ENCODE data around the gene CBLN2. TPM values are rescaled to one million over a fixed set of nuclear protein-coding genes. Genes with fewer than 3 reads are reported as not detected.

The CBLN2 gene
- total and polyA plus RNA-seq, 4 donors: 1.00 TPM; not detected in 3

GRCh38 chr18:72581976-72582375, 37.8 kb upstream of the CBLN2 start:
- H3K9ac ChIP-seq (ENCODE audit: insufficient read depth in 1 of 2, low read length in 2 of 2): no peak overlapping the region
- no peak overlapping the region for H3K27ac ChIP-seq (ENCODE audit: low read depth in 1 of 2, low read length in 1 of 2)
- H3K36me3 ChIP-seq (ENCODE audit: control insufficient read depth in 4 of 4, insufficient read depth in 4 of 4, low read length in 4 of 4): no peaks in the 10 kb centered on the region
- ATAC-seq (ENCODE audit: insufficient read depth, low FRiP score) (no peak), DNase-seq (no peak)
- no peak overlapping the region for H3K4me3 ChIP-seq
- TF ChIP-seq CTCF (IDR thresholded peaks at IDR 0.05; ENCODE audit: control extremely low read depth, extremely low read depth): no peak
- WGBS, 2 donors: 85 to 86% methylated on average over 3 of the region's 3 CpGs
- peaks cover 0 to 6% (median 0%) of the 10 kb centered on the region in 4 donors for H3K9me3 ChIP-seq (ENCODE audit: control insufficient read depth in 4 of 4, insufficient read depth in 3 of 4, low read length in 3 of 4)
- H3K4me1 ChIP-seq (ENCODE audit: control insufficient read depth in 5 of 5, insufficient read depth in 5 of 5, low read length in 5 of 5): no peaks in the 10 kb centered on the region
- H3K27me3 ChIP-seq (ENCODE audit: control insufficient read depth in 3 of 3, insufficient read depth in 3 of 3, low read length in 2 of 3): no peaks in the 10 kb centered on the region

GRCh38 chr18:72572896-72573295, 28.8 kb upstream of the CBLN2 start:
- no peaks in the 10 kb centered on the region for H3K9me3 ChIP-seq (ENCODE audit: control insufficient read depth in 4 of 4, insufficient read depth in 3 of 4, low read length in 3 of 4)
- no peak for TF ChIP-seq CTCF (IDR thresholded peaks at IDR 0.05; ENCODE audit: control extremely low read depth, extremely low read depth)
- H3K27me3 ChIP-seq (ENCODE audit: control insufficient read depth in 3 of 3, insufficient read depth in 3 of 3, low read length in 2 of 3): no peaks in the 10 kb centered on the region
- ATAC-seq (ENCODE audit: insufficient read depth, low FRiP score) (no peak), DNase-seq (no peak)
- no peaks in the 10 kb centered on the region for H3K4me1 ChIP-seq (ENCODE audit: control insufficient read depth in 5 of 5, insufficient read depth in 5 of 5, low read length in 5 of 5)
- H3K9ac ChIP-seq (ENCODE audit: insufficient read depth in 1 of 2, low read length in 2 of 2): no peak overlapping the region
- H3K36me3 ChIP-seq (ENCODE audit: control insufficient read depth in 4 of 4, insufficient read depth in 4 of 4, low read length in 4 of 4): no peaks in the 10 kb centered on the region
- 74 to 83% methylated on average over 2 of the region's 2 CpGs for WGBS, 2 donors
- no peak overlapping the region for H3K4me3 ChIP-seq
- H3K27ac ChIP-seq (ENCODE audit: low read depth in 1 of 2, low read length in 1 of 2): no peak overlapping the region

- no peak overlapping the region for H3K4me3 ChIP-seq
- 89 to 96% methylated on average over 3 of the region's 3 CpGs for WGBS, 2 donors
- no peak overlapping the region for H3K27ac ChIP-seq (ENCODE audit: low read depth in 1 of 2, low read length in 1 of 2)
- no peak for DNase-seq
- no peak overlapping the region for H3K9ac ChIP-seq (ENCODE audit: insufficient read depth in 1 of 2, low read length in 2 of 2)
- no peak for TF ChIP-seq CTCF (IDR thresholded peaks at IDR 0.05; ENCODE audit: control extremely low read depth, extremely low read depth)
- ATAC-seq (ENCODE audit: insufficient read depth, low FRiP score): no peak
- H3K4me1 ChIP-seq (ENCODE audit: control insufficient read depth in 5 of 5, insufficient read depth in 5 of 5, low read length in 5 of 5): no peaks in the 10 kb centered on the region
- no peaks in the 10 kb centered on the region for H3K27me3 ChIP-seq (ENCODE audit: control insufficient read depth in 3 of 3, insufficient read depth in 3 of 3, low read length in 2 of 3)
- H3K36me3 ChIP-seq (ENCODE audit: control insufficient read depth in 4 of 4, insufficient read depth in 4 of 4, low read length in 4 of 4): no peaks in the 10 kb centered on the region
- peaks cover 0 to 5% (median 2%) of the 10 kb centered on the region in 4 donors for H3K9me3 ChIP-seq (ENCODE audit: control insufficient read depth in 4 of 4, insufficient read depth in 3 of 4, low read length in 3 of 4)
These were observed 22.1 kb upstream of the CBLN2 start for GRCh38 chr18:72566290-72566689.

GRCh38 chr18:72555968-72556367, 11.8 kb upstream of the CBLN2 start:
- no peak for TF ChIP-seq CTCF (IDR thresholded peaks at IDR 0.05; ENCODE audit: control extremely low read depth, extremely low read depth)
- H3K27ac ChIP-seq (ENCODE audit: low read depth in 1 of 2, low read length in 1 of 2): no peak overlapping the region
- no peaks in the 10 kb centered on the region for H3K36me3 ChIP-seq (ENCODE audit: control insufficient read depth in 4 of 4, insufficient read depth in 4 of 4, low read length in 4 of 4)
- H3K9ac ChIP-seq (ENCODE audit: insufficient read depth in 1 of 2, low read length in 2 of 2): no peak overlapping the region
- no peak overlapping the region for H3K4me3 ChIP-seq
- no peaks in the 10 kb centered on the region for H3K9me3 ChIP-seq (ENCODE audit: control insufficient read depth in 4 of 4, insufficient read depth in 3 of 4, low read length in 3 of 4)
- no peaks in the 10 kb centered on the region for H3K4me1 ChIP-seq (ENCODE audit: control insufficient read depth in 5 of 5, insufficient read depth in 5 of 5, low read length in 5 of 5)
- 42 to 51% methylated on average over 1 of the region's 1 CpG for WGBS, 2 donors
- no peak for ATAC-seq (ENCODE audit: insufficient read depth, low FRiP score)
- DNase-seq: no peak
- peaks cover 0 to 2% (median 2%) of the 10 kb centered on the region in 3 donors for H3K27me3 ChIP-seq (ENCODE audit: control insufficient read depth in 3 of 3, insufficient read depth in 3 of 3, low read length in 2 of 3)

Measured in lung (tissue), 12 donors.